ENCODE measurements around the gene FBXO42.
"Not testable (repeated sequence)": the region's sequence is repeated elsewhere in the genome, so short reads cannot be mapped to it uniquely, and the experiment has no call there.

Gene FBXO42

DNA sequence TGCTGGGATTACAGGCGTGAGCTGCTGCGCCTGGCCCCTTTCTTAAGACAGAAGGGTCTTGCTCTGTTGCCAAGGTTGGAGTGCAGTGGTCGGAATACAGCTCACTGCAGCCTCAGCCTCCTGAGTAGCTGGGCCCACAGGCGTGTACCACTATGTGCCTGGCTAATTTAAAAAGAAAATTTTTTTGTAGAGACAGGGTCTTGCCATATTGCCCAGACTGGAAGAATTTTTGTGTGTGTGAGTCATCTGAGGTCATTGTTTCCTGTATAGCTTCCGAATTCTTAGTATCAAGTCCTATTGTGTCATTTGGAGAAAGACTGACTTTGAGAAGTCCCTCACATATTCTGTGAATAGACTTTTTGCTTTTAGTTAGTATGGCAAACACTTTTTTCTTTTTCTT, 19.4 kb upstream of the FBXO42 start:
- TF ChIP-seq, protein P1, sequence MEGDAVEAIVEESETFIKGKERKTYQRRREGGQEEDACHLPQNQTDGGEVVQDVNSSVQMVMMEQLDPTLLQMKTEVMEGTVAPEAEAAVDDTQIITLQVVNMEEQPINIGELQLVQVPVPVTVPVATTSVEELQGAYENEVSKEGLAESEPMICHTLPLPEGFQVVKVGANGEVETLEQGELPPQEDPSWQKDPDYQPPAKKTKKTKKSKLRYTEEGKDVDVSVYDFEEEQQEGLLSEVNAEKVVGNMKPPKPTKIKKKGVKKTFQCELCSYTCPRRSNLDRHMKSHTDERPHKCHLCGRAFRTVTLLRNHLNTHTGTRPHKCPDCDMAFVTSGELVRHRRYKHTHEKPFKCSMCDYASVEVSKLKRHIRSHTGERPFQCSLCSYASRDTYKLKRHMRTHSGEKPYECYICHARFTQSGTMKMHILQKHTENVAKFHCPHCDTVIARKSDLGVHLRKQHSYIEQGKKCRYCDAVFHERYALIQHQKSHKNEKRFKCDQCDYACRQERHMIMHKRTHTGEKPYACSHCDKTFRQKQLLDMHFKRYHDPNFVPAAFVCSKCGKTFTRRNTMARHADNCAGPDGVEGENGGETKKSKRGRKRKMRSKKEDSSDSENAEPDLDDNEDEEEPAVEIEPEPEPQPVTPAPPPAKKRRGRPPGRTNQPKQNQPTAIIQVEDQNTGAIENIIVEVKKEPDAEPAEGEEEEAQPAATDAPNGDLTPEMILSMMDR (IDR thresholded peaks at IDR 0.05; ENCODE audit: low read depth, low read length, missing control alignments): no peak
- peak; percentile 24 for DNase-seq (ENCODE audit: extremely low read depth, low read depth)
- H3K4me3 ChIP-seq (replicated peaks; ENCODE audit: low read depth, low read length): no peak overlapping the region

DNA sequence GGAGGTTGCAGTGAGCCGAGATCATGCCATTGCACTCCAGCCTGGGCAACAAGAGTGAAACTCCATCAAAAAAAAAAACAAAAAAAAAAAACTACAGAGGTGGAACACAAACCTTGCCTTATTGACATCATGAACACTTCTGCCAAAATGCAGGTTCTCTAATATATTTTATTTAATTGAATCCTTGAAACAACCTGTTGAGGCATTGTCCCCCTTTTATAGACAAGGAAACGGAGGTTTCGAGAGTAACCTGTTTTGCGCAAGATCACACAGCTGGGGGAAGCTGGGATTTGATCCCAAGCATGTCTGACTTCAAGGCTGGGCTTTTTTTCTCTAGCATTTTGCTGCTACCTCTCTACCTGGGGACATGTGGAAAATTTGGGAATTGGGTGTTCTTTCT, 17.5 kb upstream of the FBXO42 start:
- no peak overlapping the region for H3K4me3 ChIP-seq (replicated peaks; ENCODE audit: low read depth, low read length)
- no peak for DNase-seq (ENCODE audit: extremely low read depth, low read depth)
- TF ChIP-seq, protein P1 (IDR thresholded peaks at IDR 0.05; ENCODE audit: low read depth, low read length, missing control alignments): no peak

DNA sequence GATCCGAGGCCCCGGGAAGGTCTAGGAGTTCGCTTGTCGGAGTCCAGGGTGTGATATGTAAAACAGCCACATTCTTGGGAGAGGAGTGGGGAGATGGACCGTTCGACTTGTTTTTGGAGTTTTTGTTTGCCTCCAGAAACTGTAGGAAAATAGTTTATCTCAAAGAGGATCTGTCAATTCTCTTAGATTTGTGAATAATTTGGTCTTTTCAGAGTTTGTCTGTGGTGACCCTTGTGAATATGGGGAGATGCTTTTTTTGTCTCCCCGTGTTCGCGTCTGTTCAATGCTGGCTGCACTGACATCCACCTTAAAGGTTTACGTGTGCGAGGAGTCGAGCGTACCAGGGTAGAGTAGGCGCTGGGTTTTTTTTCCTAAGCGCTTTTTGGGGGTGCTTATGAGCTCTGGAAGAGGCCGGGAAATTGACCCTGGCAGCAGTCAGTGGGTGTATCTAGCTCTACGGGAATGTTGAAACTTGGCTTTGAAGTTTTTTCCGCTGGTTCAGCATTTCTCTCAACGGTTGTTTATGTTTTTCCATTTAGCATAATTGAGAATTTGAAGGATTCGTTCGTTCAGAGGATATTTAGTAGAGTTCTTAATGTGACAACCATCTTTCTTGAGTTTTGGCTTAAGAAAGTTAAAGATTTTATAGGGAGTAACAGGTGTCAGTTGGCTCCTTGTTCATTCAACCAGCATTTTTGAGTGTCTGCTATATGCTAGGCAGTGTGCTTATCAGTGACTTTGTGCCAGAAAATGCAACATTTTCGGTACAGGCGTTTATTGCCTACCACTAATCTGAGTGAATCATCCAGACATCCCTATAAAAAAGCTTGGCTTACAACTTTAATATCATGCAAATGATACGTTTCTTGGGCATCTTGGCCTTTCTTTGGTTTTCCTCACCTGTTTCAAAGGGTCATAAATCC, 15.9 kb upstream of the FBXO42 start:
- peak overlapping the region; percentile 67 for H3K4me3 ChIP-seq (replicated peaks; ENCODE audit: low read depth, low read length)
- TF ChIP-seq, protein P1 (IDR thresholded peaks at IDR 0.05; ENCODE audit: low read depth, low read length, missing control alignments): no peak
- DNase-seq (ENCODE audit: extremely low read depth, low read depth): no peak

DNA sequence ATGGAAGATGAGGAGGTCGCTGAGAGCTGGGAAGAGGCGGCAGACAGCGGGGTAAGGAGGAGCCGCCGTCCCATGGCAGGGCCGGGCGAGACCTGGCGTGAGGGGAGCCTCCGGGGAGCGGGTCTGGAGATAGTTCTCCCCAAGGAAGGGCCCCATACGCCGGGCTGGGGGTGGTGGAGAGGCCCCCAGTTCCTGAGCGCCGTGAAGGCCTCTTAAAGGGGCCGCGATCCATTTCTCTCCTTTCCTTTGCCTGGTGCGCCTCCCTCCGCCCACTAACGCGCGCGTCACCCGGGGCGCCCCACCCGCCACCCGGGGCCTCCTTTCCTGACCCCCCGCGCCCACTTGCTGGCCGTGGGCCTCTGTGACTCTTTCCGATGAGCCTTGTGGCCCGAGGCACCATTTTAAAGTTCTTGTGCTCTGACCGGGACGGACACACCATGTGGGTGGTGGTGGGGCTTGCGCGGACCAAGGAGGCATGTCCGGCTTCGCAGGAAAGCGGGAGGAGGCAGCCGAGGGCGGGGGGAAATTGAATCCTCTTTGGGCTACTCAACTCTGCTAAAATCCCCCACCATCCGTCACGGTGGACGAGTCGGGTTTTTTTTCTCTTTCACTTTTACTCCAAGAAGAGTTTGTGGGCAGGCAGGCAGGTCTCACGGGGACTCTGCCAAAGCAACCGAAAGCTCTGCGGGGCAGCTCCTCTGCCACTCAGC, 15.1 kb upstream of the FBXO42 start:
- peak overlapping the region; percentile 67 for H3K4me3 ChIP-seq (replicated peaks; ENCODE audit: low read depth, low read length)
- DNase-seq (ENCODE audit: extremely low read depth, low read depth): peak; percentile 40
- TF ChIP-seq, protein P1 (IDR thresholded peaks at IDR 0.05; ENCODE audit: low read depth, low read length, missing control alignments): no peak

DNA sequence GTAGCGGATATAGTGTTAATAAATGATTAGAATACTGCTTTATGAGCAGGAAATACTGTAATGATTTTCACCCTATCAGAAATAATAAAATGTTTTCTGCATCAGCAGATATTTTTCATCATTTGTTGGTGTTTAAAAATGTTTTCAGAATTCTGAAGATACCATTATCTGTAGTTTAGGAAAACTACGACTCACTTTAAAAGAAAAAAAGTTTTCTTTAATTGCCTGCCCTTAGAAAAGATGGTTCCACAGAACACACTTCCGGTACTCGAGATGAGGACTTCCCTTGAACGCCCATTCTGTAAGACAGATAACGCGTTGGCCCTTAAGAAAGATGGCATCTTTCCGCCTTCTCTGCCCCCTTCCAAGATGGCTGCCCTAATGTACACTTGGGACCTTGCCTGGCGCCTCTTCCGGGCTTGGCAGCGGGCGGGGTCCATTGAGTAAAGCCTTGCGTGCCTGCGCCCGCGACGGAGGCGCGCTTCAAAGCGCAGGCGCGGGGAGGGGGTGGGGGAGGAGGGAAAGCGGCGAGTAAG, 14.5 kb upstream of the FBXO42 start, which contains the start of gene SZRD1:
TSS of gene SZRD1 (plus strand) at position 521 of the 536 bp plus-strand sequence. CDS start 16 bp downstream, outside the sequence.
- DNase-seq (ENCODE audit: extremely low read depth, low read depth): peak; percentile 98
- TF ChIP-seq, protein P1 (IDR thresholded peaks at IDR 0.05; ENCODE audit: low read depth, low read length, missing control alignments): no peak
- H3K4me3 ChIP-seq (replicated peaks; ENCODE audit: low read depth, low read length): peak within 1 kb of the TSS; percentile 67

DNA sequence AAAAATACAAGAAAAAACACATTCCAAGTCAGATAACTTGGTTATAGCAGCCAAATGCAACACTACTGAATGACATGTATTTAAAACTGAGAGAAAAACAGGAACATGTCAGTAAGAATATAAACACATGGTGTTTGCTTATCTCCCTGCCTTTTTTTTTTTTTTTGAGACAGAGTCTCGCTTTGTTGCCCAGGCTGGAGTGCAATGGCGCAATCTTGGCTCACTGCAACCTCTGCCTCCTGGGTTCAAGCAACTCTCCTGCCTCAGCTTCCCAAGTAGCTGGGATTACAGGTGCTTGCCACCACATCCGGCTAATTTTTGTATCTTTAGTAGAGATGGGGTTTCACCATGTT, 12.8 kb upstream of the FBXO42 start:
- DNase-seq (ENCODE audit: extremely low read depth, low read depth): not testable (repeated sequence)

DNA sequence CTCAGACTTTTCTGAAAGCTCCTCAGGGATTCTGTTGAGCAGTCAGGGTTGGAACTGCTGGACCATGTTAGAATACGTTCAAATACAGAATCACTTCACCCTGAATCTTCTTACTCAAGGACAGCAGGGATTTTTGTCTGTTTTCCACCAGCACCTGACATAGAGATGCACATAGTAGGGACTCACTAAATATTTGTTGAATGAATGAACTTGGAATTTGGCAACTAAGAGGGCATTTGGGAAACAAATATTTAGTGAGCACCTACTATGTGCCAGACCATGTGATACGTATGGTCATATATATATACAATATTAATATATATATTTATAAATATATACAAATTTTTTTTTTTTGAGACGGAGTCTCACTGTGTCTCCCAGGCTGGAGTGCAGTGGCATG, 4.6 kb upstream of the FBXO42 start:
- no peak for DNase-seq (ENCODE audit: extremely low read depth, low read depth)
- TF ChIP-seq, protein P1 (IDR thresholded peaks at IDR 0.05; ENCODE audit: low read depth, low read length, missing control alignments): no peak
- no peak overlapping the region for H3K4me3 ChIP-seq (replicated peaks; ENCODE audit: low read depth, low read length)

More for the DNA sequence above, 12.8 kb upstream of the FBXO42 start:
- H3K4me3 ChIP-seq (replicated peaks; ENCODE audit: low read depth, low read length): not testable (repeated sequence)

Data from HFF-Myc (cell line).